ENCODE data around the gene KHDRBS1.
"Not testable (repeated sequence)": the region's sequence is repeated elsewhere in the genome, so short reads cannot be mapped to it uniquely, and the experiment has no call there.

Gene KHDRBS1

GRCh38 chr1:32013386-32014198, at the start of gene KHDRBS1:
TSS of gene KHDRBS1 (plus strand) at chr1:32013868. CDS start at chr1:32013996, 128 bp downstream.
- DNase-seq (ENCODE audit: low read depth), result peak; percentile 98

GRCh38 chr1:31970873-31971272, 42.8 kb upstream of the KHDRBS1 start:
- DNase-seq (ENCODE audit: low read depth), result no peak

GRCh38 chr1:31976401-31976800, 37.3 kb upstream of the KHDRBS1 start:
- no peak for DNase-seq (ENCODE audit: low read depth)

GRCh38 chr1:31977385-31978131, 36.1 kb upstream of the KHDRBS1 start:
- DNase-seq (ENCODE audit: low read depth), result no peak

GRCh38 chr1:31978843-31979400, 34.7 kb upstream of the KHDRBS1 start:
- no peak for DNase-seq (ENCODE audit: low read depth)

GRCh38 chr1:31980835-31981455, 32.7 kb upstream of the KHDRBS1 start:
- DNase-seq (ENCODE audit: low read depth), result no peak

GRCh38 chr1:31981456-31981839, 32.2 kb upstream of the KHDRBS1 start:
- DNase-seq (ENCODE audit: low read depth), result no peak

- no peak for DNase-seq (ENCODE audit: low read depth)
These were observed 31.7 kb upstream of the KHDRBS1 start for GRCh38 chr1:31981972-31982371.

- peak; percentile 19 for DNase-seq (ENCODE audit: low read depth)
These were observed 29.0 kb upstream of the KHDRBS1 start for GRCh38 chr1:31984419-31985347.

- DNase-seq (ENCODE audit: low read depth), result no peak
These were observed 28.2 kb upstream of the KHDRBS1 start for GRCh38 chr1:31985430-31985829.

- DNase-seq (ENCODE audit: low read depth), result no peak
These were observed 26.5 kb upstream of the KHDRBS1 start for GRCh38 chr1:31987135-31987619.

GRCh38 chr1:31989964-31990363, 23.7 kb upstream of the KHDRBS1 start:
- no peak for DNase-seq (ENCODE audit: low read depth)

GRCh38 chr1:31991182-31991581, 22.5 kb upstream of the KHDRBS1 start:
- no peak for DNase-seq (ENCODE audit: low read depth)

GRCh38 chr1:31995263-31995662, 18.4 kb upstream of the KHDRBS1 start:
- DNase-seq (ENCODE audit: low read depth), result no peak

GRCh38 chr1:31996121-31996520, 17.5 kb upstream of the KHDRBS1 start:
- DNase-seq (ENCODE audit: low read depth), result not testable (repeated sequence)

GRCh38 chr1:32001863-32002262, 11.8 kb upstream of the KHDRBS1 start:
- no peak for DNase-seq (ENCODE audit: low read depth)

GRCh38 chr1:32002285-32002684, 11.4 kb upstream of the KHDRBS1 start:
- DNase-seq (ENCODE audit: low read depth), result not testable (repeated sequence)

- no peak for DNase-seq (ENCODE audit: low read depth)
These were observed 8.1 kb upstream of the KHDRBS1 start for GRCh38 chr1:32005522-32005921.

GRCh38 chr1:32007591-32007940, 6.1 kb upstream of the KHDRBS1 start:
- DNase-seq (ENCODE audit: low read depth), result no peak

GRCh38 chr1:32010246-32010645, 3.4 kb upstream of the KHDRBS1 start:
- no peak for DNase-seq (ENCODE audit: low read depth)

- DNase-seq (ENCODE audit: low read depth), result no peak
These were observed 821 bp upstream of the KHDRBS1 start for GRCh38 chr1:32012709-32013385.
